Measurements from ENCODE around the gene EFNA1.

EFNA1 gene

DNA sequence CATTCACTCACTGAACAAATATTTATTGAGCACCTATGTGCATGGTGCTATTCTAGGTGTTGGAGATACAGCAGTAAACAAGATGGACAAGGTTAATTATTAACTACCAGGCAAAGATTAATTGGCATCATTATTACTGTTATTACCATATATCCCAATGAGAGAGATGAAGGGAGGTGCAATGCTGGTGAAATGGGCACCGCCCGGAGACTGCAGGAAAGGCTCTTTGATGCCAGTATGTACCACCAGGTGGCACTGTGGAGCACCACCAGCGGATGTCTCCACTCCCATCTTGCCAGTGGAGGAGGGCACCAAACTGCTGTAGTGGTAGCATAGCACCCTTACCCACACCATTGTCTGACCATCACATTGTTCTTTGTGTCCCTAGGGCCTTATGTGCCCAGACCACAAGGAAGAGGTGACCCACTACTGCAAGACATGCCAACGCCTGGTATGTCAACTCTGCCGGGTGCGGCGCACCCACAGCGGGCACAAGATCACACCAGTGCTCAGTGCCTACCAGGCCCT is 48.9 kb downstream of the EFNA1 start:
- TF ChIP-seq FOXP2 (optimal IDR thresholded peaks at IDR 0.05; ENCODE audit: borderline replicate concordance, extremely low read depth, extremely low read length, insufficient read depth), result no peak
- no peak for TF ChIP-seq POLR2AphosphoS5 (IDR thresholded peaks at IDR 0.05; ENCODE audit: low read depth, low read length)

- TF ChIP-seq TAF1 (IDR thresholded peaks at IDR 0.05; ENCODE audit: borderline replicate concordance, insufficient read depth, low read length) (no peak), REST (IDR thresholded peaks at IDR 0.05; ENCODE audit: insufficient read depth in 1 of 2, low read depth in 2 of 2, low read length in 2 of 2) (no peak), POLR2AphosphoS5 (IDR thresholded peaks at IDR 0.05; ENCODE audit: low read depth, low read length) (no peak), FOXP2 (optimal IDR thresholded peaks at IDR 0.05; ENCODE audit: borderline replicate concordance, extremely low read depth, extremely low read length, insufficient read depth) (no peak), SIN3A (IDR thresholded peaks at IDR 0.05; ENCODE audit: borderline replicate concordance, insufficient read depth, low read length) (no peak)
These were observed 49.7 kb downstream of the EFNA1 start for GRCh38 chr1:155177192-155177917.

- TF ChIP-seq FOXP2 (optimal IDR thresholded peaks at IDR 0.05; ENCODE audit: borderline replicate concordance, extremely low read depth, extremely low read length, insufficient read depth) (no peak), REST (IDR thresholded peaks at IDR 0.05; ENCODE audit: insufficient read depth in 1 of 2, low read depth in 2 of 2, low read length in 2 of 2) (no peak), TAF1 (IDR thresholded peaks at IDR 0.05; ENCODE audit: borderline replicate concordance, insufficient read depth, low read length) (no peak), POLR2AphosphoS5 (IDR thresholded peaks at IDR 0.05; ENCODE audit: low read depth, low read length) (no peak), SIN3A (IDR thresholded peaks at IDR 0.05; ENCODE audit: borderline replicate concordance, insufficient read depth, low read length) (no peak)
These were observed 50.2 kb downstream of the EFNA1 start for GRCh38 chr1:155177918-155178281.

- TF ChIP-seq TAF1 (IDR thresholded peaks at IDR 0.05; ENCODE audit: borderline replicate concordance, insufficient read depth, low read length), result no peak
- TF ChIP-seq REST (IDR thresholded peaks at IDR 0.05; ENCODE audit: insufficient read depth in 1 of 2, low read depth in 2 of 2, low read length in 2 of 2), result no peak
- no peak for TF ChIP-seq SIN3A (IDR thresholded peaks at IDR 0.05; ENCODE audit: borderline replicate concordance, insufficient read depth, low read length)
- TF ChIP-seq POLR2AphosphoS5 (IDR thresholded peaks at IDR 0.05; ENCODE audit: low read depth, low read length), result no peak
- no peak for TF ChIP-seq FOXP2 (optimal IDR thresholded peaks at IDR 0.05; ENCODE audit: borderline replicate concordance, extremely low read depth, extremely low read length, insufficient read depth)
These were observed 50.9 kb downstream of the EFNA1 start for GRCh38 chr1:155178441-155179111.

DNA sequence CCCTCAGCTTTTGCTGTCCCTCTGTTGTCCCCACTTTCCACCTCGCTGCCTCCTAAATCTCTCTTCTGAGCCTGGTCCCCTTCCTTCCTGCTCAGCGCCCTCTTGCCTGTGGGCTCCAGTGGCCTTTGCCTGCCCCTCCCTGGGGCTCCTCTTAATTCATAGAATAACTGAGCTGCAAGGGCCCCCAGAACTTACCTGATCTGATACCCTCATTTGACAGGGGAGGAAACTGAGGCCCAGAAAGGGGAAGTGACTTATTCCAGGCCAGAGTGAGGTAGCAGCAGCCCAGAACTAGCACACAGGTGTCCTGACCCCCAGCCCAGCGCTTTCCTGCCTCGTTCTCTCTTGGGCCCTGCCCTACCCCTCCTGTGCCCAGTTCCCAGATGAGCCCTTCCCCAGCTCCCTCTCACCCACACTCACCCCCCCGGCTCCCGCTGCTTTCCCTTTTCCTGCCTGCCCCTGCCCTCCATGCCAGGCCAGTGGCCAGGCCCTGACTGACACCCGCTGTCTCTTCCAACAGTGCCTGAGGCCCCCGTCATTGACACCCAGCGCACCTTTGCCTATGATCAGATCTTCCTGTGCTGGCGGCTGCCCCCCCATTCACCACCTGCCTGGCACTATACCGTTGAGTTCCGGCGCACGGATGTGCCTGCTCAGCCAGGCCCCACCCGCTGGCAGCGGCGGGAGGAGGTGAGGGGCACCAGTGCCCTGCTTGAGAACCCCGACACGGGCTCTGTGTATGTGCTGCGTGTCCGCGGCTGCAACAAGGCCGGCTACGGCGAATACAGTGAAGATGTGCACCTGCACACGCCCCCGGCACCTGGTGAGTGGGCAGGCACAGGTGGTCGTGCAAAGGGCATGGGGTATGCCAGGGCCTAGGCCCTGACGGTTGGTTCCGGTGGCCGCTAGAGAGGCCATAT is 51.7 kb downstream of the EFNA1 start:
- TF ChIP-seq TAF1 (IDR thresholded peaks at IDR 0.05; ENCODE audit: borderline replicate concordance, insufficient read depth, low read length) (no peak), FOXP2 (optimal IDR thresholded peaks at IDR 0.05; ENCODE audit: borderline replicate concordance, extremely low read depth, extremely low read length, insufficient read depth) (no peak), SIN3A (IDR thresholded peaks at IDR 0.05; ENCODE audit: borderline replicate concordance, insufficient read depth, low read length) (no peak), REST (IDR thresholded peaks at IDR 0.05; ENCODE audit: insufficient read depth in 1 of 2, low read depth in 2 of 2, low read length in 2 of 2) (no peak), POLR2AphosphoS5 (IDR thresholded peaks at IDR 0.05; ENCODE audit: low read depth, low read length) (no peak)

Data from PFSK-1 (cell line).